Liver (tissue), 3 donors: ENCODE measurements around the gene UNC13A.

Source experiments
- CTCF ChIP-seq: fragments of 150-350 bp; IDR thresholded peaks from 2 replicates; pipeline ENCODE4 v1.5.1; 2017; ENCODE audit warnings: improper control_type of control experiment, low read depth, low read length; ENCODE audit not compliant: missing input control
- EGR1 ChIP-seq, 2 donors: IDR thresholded peaks; 2 replicates each; pipeline ENCODE4 v1.6.1; 2016 to 2018; ENCODE audit warnings: antibody characterized with exemption in 2 of 2, low read depth in 2 of 2
- YY1 ChIP-seq: IDR thresholded peaks from 2 replicates; pipeline ENCODE4 v1.6.1; 2016; ENCODE audit warnings: antibody characterized with exemption, mild to moderate bottlenecking
- ZBTB33 ChIP-seq: IDR thresholded peaks from 2 replicates; pipeline ENCODE4 v1.6.1; 2016; ENCODE audit warnings: antibody characterized with exemption
- donor health status: healthy.
- donor health status: healthy.

- no peak for TF ChIP-seq YY1
- no peak for TF ChIP-seq ZBTB33
- no peak for TF ChIP-seq CTCF
- TF ChIP-seq EGR1 (IDR thresholded peaks at IDR 0.05; ENCODE audit: low read depth in 2 of 2), result no peak
Observed at GRCh38 chr19:17570791-17571190, 117.4 kb downstream of the UNC13A start.
